ENCODE results near the gene B4GALNT3. TPM values are rescaled to one million over a fixed set of nuclear protein-coding genes. Genes with fewer than 3 reads are reported as not detected.

B4GALNT3 gene
- total and polyA plus RNA-seq, 3 donors from 2014 or later, result 16.7 to 34.6 (median 24.3) TPM

DNA sequence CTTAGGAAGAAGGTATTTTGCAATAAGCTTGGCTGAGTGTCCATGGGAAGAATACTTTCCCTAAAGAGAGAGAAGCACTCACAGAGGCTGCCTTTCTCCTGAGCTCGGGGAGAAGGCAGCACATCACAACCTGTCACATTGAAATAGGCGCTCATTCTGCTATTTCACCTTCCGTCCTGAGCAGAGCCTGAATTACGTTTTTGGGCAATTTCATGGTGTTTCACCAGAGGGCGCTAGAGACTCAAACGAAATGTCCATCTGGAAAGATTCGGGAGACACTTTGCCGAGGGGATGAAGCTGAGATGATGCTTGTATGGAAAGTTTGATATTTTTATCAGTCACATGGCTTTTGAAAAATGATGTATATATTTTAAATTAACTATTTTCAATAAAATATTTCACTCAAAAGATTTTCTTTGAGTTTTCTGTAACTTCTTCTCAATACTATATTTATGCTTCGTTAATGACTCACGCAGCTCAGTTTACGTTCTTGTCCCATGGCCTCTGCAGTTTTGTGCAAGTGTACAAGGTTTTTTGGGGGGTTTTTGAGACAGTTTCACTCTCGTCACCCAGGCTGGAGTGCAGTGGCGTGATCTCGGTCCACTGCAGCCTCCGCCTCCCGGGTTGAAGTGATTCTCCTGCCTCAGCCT is 17.4 kb upstream of the B4GALNT3 start:
- Histone ChIP-seq H3K9me3 (no peaks in the 10 kb centered on the region), H3K4me1 (no peaks in the 10 kb centered on the region), H3K36me3 (ENCODE audit: low read depth, missing control alignments) (no peaks in the 10 kb centered on the region), H3K27ac (no peak overlapping the region), H3K27me3 (no peaks in the 10 kb centered on the region), H3K4me3 (no peak overlapping the region)
- 63 to 68% methylated on average over 16 of the region's 16 CpGs for WGBS, 2 donors
- peak; percentile 72 for DNase-seq
- intact Hi-C loops (cut with DNase I; ENCODE audit: low total_unique reads), result no loop called here
- TF ChIP-seq, protein P1, sequence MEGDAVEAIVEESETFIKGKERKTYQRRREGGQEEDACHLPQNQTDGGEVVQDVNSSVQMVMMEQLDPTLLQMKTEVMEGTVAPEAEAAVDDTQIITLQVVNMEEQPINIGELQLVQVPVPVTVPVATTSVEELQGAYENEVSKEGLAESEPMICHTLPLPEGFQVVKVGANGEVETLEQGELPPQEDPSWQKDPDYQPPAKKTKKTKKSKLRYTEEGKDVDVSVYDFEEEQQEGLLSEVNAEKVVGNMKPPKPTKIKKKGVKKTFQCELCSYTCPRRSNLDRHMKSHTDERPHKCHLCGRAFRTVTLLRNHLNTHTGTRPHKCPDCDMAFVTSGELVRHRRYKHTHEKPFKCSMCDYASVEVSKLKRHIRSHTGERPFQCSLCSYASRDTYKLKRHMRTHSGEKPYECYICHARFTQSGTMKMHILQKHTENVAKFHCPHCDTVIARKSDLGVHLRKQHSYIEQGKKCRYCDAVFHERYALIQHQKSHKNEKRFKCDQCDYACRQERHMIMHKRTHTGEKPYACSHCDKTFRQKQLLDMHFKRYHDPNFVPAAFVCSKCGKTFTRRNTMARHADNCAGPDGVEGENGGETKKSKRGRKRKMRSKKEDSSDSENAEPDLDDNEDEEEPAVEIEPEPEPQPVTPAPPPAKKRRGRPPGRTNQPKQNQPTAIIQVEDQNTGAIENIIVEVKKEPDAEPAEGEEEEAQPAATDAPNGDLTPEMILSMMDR (IDR thresholded peaks at IDR 0.05), result peak; percentile 52 to 84 (median 79)
- no peak for TF ChIP-seq POLR2A (IDR thresholded peaks at IDR 0.05)

DNA sequence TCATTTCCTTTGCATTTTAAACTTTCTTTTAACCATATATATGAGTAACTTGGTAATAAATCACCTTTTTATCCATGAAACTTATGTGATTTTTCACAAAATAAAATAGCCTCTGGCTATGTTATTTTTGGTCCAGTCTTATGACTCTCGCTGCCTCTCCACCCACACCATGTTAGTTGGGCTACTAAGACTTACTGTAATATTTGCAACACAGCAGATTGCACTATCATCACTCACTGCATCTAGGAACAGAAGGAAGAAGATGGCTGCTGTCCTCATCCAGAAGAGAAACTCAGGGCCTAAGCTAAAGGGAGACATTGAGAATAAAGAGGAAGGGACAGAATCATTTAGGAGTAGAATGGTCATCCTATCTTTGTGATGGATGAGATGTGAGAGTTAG is 12.6 kb upstream of the B4GALNT3 start:
- Histone ChIP-seq H3K9me3 (no peaks in the 10 kb centered on the region), H3K27ac (no peak overlapping the region), H3K4me1 (no peaks in the 10 kb centered on the region), H3K27me3 (no peaks in the 10 kb centered on the region), H3K4me3 (no peak overlapping the region), H3K36me3 (ENCODE audit: low read depth, missing control alignments) (no peaks in the 10 kb centered on the region)
- DNase-seq, result no peak
- intact Hi-C loops (cut with DNase I; ENCODE audit: low total_unique reads), result no loop called here
- TF ChIP-seq POLR2A (IDR thresholded peaks at IDR 0.05), result no peak
- TF ChIP-seq, protein P1 (IDR thresholded peaks at IDR 0.05), result no peak
- WGBS, 2 donors, result 95 to 97% methylated on average over 1 of the region's 1 CpG

DNA sequence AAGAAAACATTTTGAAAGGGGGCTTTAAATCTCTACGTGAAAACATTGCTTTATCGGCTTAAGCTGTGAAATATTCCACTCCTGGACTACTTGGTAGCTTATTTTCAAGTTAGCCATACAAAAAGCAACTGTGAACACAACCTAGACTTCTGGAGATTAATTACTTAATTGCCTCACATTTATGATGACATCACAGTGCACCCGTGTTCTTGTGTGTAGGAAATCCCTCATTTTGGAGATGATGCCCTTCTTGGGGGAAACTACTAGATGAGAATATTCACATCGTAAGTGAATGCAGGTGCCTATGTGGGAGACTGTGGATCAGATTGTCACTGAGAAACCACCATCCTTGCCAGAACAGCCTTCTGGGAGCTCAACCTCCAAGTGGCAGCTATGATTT is 10.5 kb upstream of the B4GALNT3 start:
- H3K9me3 ChIP-seq, result no peaks in the 10 kb centered on the region
- no peaks in the 10 kb centered on the region for H3K4me1 ChIP-seq
- intact Hi-C loops (cut with DNase I; ENCODE audit: low total_unique reads), result no loop called here
- no peaks in the 10 kb centered on the region for H3K27me3 ChIP-seq
- no peaks in the 10 kb centered on the region for H3K36me3 ChIP-seq (ENCODE audit: low read depth, missing control alignments)
- DNase-seq, result no peak
- TF ChIP-seq, protein P1 (IDR thresholded peaks at IDR 0.05), result no peak
- no peak overlapping the region for H3K4me3 ChIP-seq
- H3K27ac ChIP-seq, result no peak overlapping the region
- 71 to 79% methylated on average over 4 of the region's 4 CpGs for WGBS, 2 donors

DNA sequence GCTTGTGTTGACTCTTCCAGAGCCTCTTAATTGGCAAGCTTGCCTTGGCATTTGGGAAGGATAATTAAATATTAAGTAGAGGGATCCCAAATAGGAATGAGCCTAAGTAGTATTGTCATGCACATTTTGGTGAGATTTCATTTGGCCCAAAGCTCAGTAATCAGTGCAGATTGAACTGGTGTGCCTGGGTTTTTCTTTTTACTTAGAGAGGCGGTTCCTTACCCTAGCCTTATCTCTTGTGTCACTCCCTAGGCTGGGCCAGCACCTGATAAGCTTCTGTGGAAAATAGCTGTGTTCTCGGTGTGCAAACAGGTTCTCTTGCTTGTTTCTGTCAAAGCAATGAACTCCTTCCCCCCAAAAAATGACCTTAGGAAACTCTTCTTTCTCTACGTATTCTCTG is 9.3 kb upstream of the B4GALNT3 start:
- H3K4me1 ChIP-seq, result no peaks in the 10 kb centered on the region
- TF ChIP-seq, protein P1 (IDR thresholded peaks at IDR 0.05), result no peak
- no peak for TF ChIP-seq POLR2A (IDR thresholded peaks at IDR 0.05)
- intact Hi-C loops (cut with DNase I; ENCODE audit: low total_unique reads), result loop anchor here (5.0 kb wide), 1 partner anchor 97 kb away; no protein-coding TSS in a partner anchor
- H3K4me3 ChIP-seq, result no peak overlapping the region
- WGBS, 2 donors, result 71 to 82% methylated on average over 3 of the region's 3 CpGs
- no peaks in the 10 kb centered on the region for H3K27me3 ChIP-seq
- no peaks in the 10 kb centered on the region for H3K36me3 ChIP-seq (ENCODE audit: low read depth, missing control alignments)
- no peak for DNase-seq
- no peaks in the 10 kb centered on the region for H3K9me3 ChIP-seq
- no peak overlapping the region for H3K27ac ChIP-seq

DNA sequence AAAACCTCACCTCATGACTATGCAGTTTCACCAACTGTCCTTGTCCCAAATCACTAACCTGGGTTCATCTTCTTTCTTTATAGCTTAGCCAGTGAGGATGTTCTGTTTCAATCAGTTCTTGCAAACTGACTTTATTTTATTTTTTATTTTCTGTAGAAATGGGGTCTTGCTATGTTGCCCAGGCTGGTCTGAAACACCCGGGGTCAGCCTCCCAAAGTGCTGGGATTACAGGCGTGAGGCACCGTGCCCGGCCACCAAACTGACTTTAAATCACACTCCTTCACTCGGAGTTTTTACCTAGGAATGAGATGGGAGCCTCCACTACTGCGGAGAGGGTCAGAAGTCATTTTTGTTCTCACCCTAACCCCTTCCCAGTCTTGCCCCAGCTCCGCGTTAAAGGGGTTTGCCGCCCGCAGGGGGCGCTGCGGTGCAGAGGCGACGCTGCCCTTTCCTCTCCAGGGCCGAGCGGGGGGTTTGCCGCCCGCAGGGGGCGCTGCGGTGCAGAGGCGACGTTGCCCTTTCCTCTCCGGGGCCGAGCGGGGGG is 7.0 kb upstream of the B4GALNT3 start:
- Histone ChIP-seq H3K27ac (no peak overlapping the region), H3K4me3 (no peak overlapping the region), H3K9me3 (no peaks in the 10 kb centered on the region), H3K4me1 (no peaks in the 10 kb centered on the region), H3K36me3 (ENCODE audit: low read depth, missing control alignments) (no peaks in the 10 kb centered on the region), H3K27me3 (no peaks in the 10 kb centered on the region)
- intact Hi-C loops (cut with DNase I; ENCODE audit: low total_unique reads), result loop anchor here (5.0 kb wide), 1 partner anchor 95 kb away; no protein-coding TSS in a partner anchor
- TF ChIP-seq, protein P1 (IDR thresholded peaks at IDR 0.05), result peak in 1 of 3 experiments; percentile 9
- TF ChIP-seq POLR2A (IDR thresholded peaks at IDR 0.05), result no peak
- 54 to 56% methylated on average over 9 to 18 of the region's 25 CpGs for WGBS, 2 donors
- peak; percentile 78 for DNase-seq
